NCI-H2107 treated with DMSO at 0.1 percent for 48 hours (cell line): Measurements from ENCODE around the gene ARHGAP28.

Experiments
- DNase-seq: peaks from one replicate; lab custom pipeline; 2025; ENCODE audit not compliant: unreplicated experiment; lab: John Stamatoyannopoulos, UW

ARHGAP28 gene

DNA sequence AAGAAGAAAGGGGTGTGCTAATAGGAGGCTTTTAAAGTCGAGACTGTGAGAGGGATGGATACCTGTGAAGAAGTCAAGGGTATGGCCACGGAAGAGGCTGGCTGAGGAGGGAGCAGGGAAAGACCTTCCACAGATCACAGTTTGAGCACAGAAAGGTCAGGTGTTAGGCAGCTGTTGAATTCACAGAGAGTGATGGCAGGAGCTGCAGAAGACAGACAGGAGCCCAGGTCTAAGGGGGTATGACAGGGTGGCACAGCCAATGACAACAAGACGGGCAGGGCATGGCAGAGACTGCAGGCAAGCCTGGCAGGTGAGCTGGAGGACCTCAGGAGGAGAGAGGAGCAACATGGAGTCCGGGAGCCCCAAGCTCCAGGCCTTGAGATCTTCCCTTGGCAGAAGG, 225.0 kb downstream of the ARHGAP28 start:
- no peak for DNase-seq

DNA sequence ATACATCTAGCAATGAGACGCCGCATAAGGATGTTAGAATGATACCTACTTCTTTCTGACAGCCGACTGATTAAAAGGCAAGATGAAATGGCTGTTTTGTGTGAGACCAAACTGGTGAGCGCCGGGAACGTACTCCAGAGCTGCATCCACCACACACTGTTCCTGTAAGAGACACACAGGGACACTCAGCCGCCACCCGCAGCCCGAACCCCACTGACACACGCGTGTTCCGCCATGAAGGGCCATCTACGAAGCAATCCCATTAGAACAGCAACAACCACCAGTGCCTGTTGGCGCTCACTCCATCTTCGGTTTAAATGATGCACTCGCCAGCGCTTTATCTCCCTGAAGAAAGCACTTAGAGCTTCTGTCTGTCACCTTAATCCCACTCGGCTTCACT, 225.8 kb downstream of the ARHGAP28 start:
- no peak for DNase-seq

DNA sequence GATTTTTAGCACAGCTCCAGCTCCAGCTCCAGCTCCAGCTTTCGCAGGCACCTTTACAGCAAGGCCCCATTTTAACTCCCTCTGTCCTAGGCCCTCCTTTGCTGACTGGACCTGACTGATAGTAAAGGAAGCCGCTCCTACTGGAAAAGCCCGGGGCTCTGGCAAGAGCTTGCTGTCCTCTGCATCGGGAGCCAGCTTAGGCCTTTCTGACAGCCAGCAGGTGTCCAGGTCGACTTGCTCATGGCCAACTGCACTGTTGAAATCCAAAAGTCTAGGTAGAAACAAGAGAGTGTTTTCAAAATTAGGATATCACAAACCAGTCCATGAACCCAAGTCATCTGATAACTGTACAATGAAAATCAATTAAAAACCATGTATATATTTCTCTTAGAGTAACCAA, 227.0 kb downstream of the ARHGAP28 start:
- no peak for DNase-seq

DNA sequence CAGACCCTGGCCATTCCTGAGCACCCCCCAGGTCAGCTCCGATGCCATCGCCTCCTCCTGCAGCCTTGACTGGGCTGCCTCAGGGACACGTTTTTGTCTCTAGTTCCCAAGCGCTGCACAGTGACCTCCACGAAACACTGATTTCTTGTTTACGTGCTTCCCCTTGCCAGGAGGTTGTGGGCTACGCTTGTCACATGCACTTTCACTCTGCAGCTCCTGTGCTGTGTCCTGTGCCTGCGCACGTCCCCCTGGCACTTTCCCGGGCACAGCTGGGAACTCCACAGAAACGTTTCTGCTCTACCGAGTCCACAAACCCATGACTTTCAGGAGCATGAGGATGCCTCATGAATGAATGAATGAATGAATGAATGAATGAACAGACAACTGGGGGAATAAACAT, 227.5 kb downstream of the ARHGAP28 start:
- DNase-seq, result no peak

DNA sequence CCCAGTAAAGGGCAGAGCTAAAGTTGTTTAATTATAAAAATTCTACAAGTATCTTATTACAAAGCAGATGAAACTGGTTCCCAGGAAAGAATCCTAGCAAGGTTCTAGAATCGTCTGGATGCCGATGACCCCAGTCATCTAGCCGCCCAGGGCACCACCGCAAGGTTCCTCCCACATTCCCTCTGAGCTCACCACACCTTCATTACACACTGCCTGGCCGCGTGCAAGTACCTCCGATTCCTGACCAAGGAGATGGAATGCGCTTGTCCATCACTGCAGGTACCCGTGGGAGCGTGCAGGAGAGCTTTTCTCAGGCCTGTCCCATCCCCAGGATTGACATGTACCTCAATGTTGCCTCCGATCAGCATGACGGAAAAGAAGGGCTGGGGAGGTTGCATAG, 229.6 kb downstream of the ARHGAP28 start:
- no peak for DNase-seq

DNA sequence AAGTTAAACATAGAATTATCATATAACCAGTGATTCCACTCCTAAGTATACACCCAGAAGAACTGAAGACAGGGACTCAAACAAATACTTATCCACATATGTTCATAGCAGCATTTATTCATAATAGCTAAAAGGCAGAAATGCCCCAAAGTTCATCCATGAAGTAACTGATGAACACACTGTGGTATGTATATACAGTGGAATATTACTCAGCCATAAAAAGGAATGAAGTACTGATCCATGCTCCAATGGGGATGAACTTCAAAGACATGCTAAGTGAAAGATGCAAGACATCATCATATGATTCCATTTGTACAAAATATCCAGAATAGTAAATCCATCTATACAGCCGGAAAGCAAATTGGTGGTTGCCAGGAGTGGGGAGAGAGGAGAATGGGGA, 230.6 kb downstream of the ARHGAP28 start:
- no peak for DNase-seq

DNA sequence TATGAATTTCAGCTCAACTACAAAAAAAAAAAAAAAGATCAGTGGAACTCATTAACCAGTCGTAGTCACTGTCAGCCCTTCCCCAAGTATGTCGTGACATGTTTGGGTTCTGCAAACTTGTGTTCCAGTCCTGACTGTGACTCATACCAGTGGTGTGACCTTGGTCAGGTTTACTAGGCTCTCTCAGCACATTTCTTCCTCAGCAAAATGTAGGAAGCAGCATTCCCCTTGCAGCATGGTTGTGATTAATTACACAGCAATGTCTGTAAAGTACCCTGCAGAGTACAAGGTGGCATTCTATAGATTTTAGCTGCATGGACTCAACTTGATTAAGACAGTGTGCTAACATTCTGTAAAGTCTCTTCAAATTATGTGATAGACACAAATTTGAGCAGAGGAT, 231.1 kb downstream of the ARHGAP28 start:
- DNase-seq, result no peak

DNA sequence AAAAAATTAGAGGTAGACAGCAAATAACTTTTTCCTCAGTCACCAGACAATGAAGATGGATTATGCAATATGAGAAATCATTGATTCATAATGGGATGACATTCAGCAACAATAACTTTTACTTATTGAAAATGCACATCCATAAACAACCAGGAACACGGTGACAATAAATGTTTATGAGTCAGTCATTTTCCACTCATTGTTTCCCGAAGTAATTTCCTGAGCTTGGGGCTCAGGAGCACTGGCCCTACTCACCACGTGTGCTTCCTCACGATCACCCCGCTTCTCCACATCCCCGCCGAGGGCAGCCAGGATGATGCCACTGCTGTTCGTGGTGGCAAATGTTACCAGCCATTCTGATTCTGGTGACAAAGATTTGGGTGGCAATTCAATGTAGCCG, 231.8 kb downstream of the ARHGAP28 start:
- DNase-seq, result no peak

DNA sequence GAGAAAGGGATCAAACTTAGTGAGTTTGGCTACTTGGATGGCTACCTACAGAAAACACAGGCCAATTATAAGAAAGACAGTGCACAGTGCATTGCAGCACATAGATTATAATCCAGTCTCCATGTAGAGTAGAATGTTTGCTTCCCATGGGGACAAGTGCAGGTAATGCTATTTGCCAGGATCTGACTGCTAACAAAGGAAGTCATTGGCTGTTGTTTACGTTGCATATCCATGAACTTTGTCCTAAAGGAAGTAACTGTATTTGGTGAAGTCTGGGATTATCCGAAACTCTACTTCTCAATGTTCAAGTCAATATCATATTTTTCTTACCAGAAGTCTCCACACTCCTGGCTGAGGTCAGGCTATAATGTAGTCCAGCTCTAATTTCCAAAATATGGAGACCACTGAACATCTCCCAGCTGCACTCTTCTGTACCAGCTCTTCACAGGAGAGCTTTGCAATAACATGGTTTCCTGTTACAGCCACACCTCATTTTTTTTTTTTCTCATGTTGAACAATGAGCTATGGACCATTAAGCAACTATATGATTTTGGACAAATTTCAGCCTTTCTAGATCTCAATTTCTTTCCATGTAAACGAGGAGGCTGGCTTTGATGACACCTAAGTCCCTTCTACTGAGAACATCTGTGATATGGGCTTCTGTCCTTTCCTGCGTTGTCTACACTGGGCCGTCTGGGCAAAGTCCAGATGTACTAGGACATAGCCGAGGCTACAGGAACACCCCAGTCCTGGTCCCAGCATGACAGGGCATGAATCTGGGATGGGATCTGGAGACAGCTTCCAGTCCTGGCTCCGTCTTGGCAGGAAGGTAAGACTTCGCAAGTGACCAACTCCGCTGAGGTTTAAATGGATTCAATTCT, 233.3 kb downstream of the ARHGAP28 start:
- no peak for DNase-seq

DNA sequence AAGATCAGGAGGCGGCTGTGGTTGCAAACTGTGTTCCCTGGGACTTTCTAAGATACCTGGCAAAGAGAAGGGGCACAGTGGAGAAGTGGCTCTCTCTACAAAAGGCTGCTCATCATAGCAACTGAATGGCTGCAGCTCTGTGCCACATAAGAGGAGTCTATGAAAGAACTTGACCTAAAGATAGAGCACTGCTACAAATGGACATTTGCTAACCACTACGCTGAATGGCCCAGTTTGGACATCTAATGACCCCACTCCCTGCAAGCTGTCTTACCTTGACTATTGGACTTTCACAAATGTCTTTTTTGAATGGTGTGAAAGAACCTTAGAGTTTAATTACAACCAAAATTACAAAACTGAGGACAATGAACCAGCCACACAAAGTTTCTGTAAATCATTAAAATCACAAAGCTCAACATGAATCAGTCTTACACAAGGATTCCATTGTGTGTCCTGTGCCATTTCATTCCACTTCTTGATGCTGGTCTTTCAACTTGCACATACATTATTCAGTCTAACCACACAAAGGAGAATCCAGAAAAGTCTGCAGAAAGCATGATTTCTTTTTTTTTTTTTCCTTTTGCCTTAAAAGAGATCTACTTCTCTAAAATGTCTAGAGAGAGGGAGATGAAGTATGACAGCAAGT, 234.1 kb downstream of the ARHGAP28 start:
- DNase-seq, result no peak
